Trophoblast cell (in vitro differentiated cells and primary cell): Measurements from ENCODE around the gene SPAG8.

Source experiments
- DNase-seq, 2 donors: peaks; one replicate each; pipeline ENCODE4 v3.0.0-alpha.2; 2016
- H2AFZ ChIP-seq: 2 replicates; pipeline ENCODE4 v1.6.1; 2013; ENCODE audit warnings: low read length, moderate library complexity, mild to moderate bottlenecking; ENCODE audit not compliant: insufficient read depth, poor library complexity
- H2AK5ac ChIP-seq: 2 replicates; pipeline ENCODE4 v1.6.1; 2013; ENCODE audit warnings: mild to moderate bottlenecking, low read length
- H2BK120ac ChIP-seq: 2 replicates; pipeline ENCODE4 v1.6.1; 2013; ENCODE audit warnings: low read length, mild to moderate bottlenecking, moderate library complexity; ENCODE audit not compliant: insufficient read depth, poor library complexity
- H2BK12ac ChIP-seq: 2 replicates; pipeline ENCODE4 v1.6.1; 2013; ENCODE audit warnings: mild to moderate bottlenecking, low read length, moderate library complexity
- H2BK5ac ChIP-seq: 2 replicates; pipeline ENCODE4 v1.6.1; 2013; ENCODE audit warnings: low read length, low read depth, moderate library complexity, mild to moderate bottlenecking; ENCODE audit not compliant: poor library complexity
- H3K14ac ChIP-seq: 2 replicates; pipeline ENCODE4 v1.6.1; 2013; ENCODE audit warnings: mild to moderate bottlenecking, low read length
- H3K18ac ChIP-seq: 2 replicates; pipeline ENCODE4 v1.6.1; 2013; ENCODE audit warnings: mild to moderate bottlenecking, low read length
- H3K23ac ChIP-seq: 2 replicates; pipeline ENCODE4 v1.6.1; 2013; ENCODE audit warnings: low read length
- H3K27ac ChIP-seq: 2 replicates; pipeline ENCODE4 v1.5.1; 2013; ENCODE audit warnings: low read depth, mild to moderate bottlenecking, inconsistent platforms, low read length, moderate library complexity
- H3K27me3 ChIP-seq: 2 replicates; pipeline ENCODE4 v1.6.1; 2013; ENCODE audit warnings: inconsistent platforms, mild to moderate bottlenecking, low read length, moderate library complexity; ENCODE audit not compliant: insufficient read depth
- H3K36me3 ChIP-seq, 2 experiments: 1 replicate in 1 of 2; 2 replicates in 1 of 2; pipeline ENCODE4 v1.6.1; 2013; ENCODE audit warnings: low read length in 2 of 2, mild to moderate bottlenecking in 2 of 2, moderate library complexity in 1 of 2; ENCODE audit not compliant: insufficient read depth in 2 of 2, control insufficient read depth in 1 of 2
- H3K4ac ChIP-seq: 2 replicates; pipeline ENCODE4 v1.6.1; 2013; ENCODE audit warnings: low read depth, mild to moderate bottlenecking, low read length, moderate library complexity
- H3K4me1 ChIP-seq, 2 experiments: 1 replicate in 1 of 2; 2 replicates in 1 of 2; pipeline ENCODE4 v1.6.1; 2013; ENCODE audit warnings: low read length in 2 of 2, mild to moderate bottlenecking in 2 of 2, moderate library complexity in 1 of 2; ENCODE audit not compliant: insufficient read depth in 2 of 2, control insufficient read depth in 1 of 2
- H3K4me2 ChIP-seq: 2 replicates; pipeline ENCODE4 v1.6.1; 2013; ENCODE audit warnings: inconsistent platforms, mild to moderate bottlenecking, low read length, moderate library complexity
- H3K4me3 ChIP-seq: 2 replicates; pipeline ENCODE4 v1.5.1; 2013; ENCODE audit warnings: mild to moderate bottlenecking, low read depth, low read length, inconsistent platforms
- H3K79me1 ChIP-seq: one replicate; pipeline ENCODE4 v1.6.1; 2013; ENCODE audit warnings: low read length
- H3K79me2 ChIP-seq: 2 replicates; pipeline ENCODE4 v1.6.1; 2013; ENCODE audit warnings: low read length, mild to moderate bottlenecking; ENCODE audit not compliant: control insufficient read depth, insufficient read depth, poor library complexity
- H3K9ac ChIP-seq: 2 replicates; pipeline ENCODE4 v1.6.1; 2013; ENCODE audit warnings: mild to moderate bottlenecking, low read length
- H3K9me3 ChIP-seq: 2 replicates; pipeline ENCODE4 v1.6.1; 2013; ENCODE audit warnings: low read depth, mild to moderate bottlenecking, control low read depth, inconsistent platforms, low read length; ENCODE audit not compliant: insufficient read depth
- H4K12ac ChIP-seq: 2 replicates; pipeline ENCODE4 v1.6.1; 2013; ENCODE audit warnings: low read depth, mild to moderate bottlenecking, low read length, moderate library complexity
- H4K8ac ChIP-seq: 2 replicates; pipeline ENCODE4 v1.6.1; 2013; ENCODE audit warnings: low read depth, mild to moderate bottlenecking, low read length, moderate library complexity
- H4K91ac ChIP-seq: one replicate; pipeline ENCODE4 v1.6.1; 2013; ENCODE audit warnings: low read depth, mild to moderate bottlenecking, low read length, moderate library complexity
- WGBS: extraction: QIAGEN DNeasy Blood & Tissue Kit; methylation state at CpG from one replicate; pipeline ENCODE4 v1.1.7; 2013; ENCODE audit warnings: missing lambda C conversion rate; ENCODE audit not compliant: insufficient read length, insufficient coverage; ENCODE audit errors: extremely low coverage; 5-methylcytosine and 5-hydroxymethylcytosine counted together

Gene SPAG8

DNA sequence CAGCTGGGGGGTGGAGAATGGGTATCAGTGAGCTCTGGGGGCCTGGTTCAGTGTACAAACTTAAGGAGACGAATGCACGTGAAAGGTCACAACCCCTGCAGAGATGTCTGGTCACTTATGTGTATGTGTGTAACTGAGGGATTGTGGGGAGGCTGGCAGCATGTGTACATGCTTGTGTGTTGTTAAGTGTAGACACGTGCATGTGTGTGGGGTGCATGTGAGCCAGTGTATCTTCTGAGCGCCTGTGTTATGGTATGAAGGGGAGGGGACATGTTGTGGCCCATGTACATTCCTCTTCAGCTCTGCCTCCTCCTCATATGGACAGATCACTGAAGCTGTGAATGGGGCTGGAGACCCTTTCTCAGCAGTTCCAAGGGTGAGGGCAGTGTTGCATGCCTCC, 19.0 kb upstream of the SPAG8 start:
- H3K36me3 ChIP-seq, result peaks cover 0 to 4% of the 10 kb centered on the region in 2 experiments

DNA sequence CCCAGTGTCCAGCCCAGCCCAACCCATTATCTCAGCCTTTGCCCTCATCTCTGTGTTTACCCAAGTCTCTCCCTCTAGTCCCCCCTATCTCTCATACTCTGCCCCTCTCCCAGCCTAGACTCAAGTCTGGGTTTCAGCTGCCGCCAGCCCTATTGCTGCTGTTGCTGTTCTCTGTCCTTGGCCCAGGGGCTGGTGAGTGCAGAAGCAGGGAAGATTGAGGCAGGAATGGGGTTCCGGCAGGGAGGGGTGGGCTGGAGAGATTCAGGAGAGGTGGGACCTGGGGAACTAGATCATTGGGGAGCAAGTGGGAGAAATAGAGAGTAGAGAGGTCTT, 17.7 kb upstream of the SPAG8 start:
- no peaks in the 10 kb centered on the region for H3K36me3 ChIP-seq
- H3K4me2 ChIP-seq, result peak overlapping the region; percentile 79
- peak overlapping the region; percentile 69 for H3K18ac ChIP-seq
- no peak for DNase-seq
- no peak overlapping the region for H2BK120ac ChIP-seq
- H3K4ac ChIP-seq, result peak overlapping the region; percentile 43
- peak overlapping the region; percentile 81 for H3K4me3 ChIP-seq
- no peaks in the 10 kb centered on the region for H3K9me3 ChIP-seq
- peak overlapping the region; percentile 67 for H4K12ac ChIP-seq
- no peaks in the 10 kb centered on the region for H3K27me3 ChIP-seq
- H4K8ac ChIP-seq, result peak overlapping the region; percentile 82
- H3K9ac ChIP-seq, result no peak overlapping the region
- H3K27ac ChIP-seq, result no peak overlapping the region
- H3K14ac ChIP-seq, result peak overlapping the region; percentile 61
- no peak overlapping the region for H2BK5ac ChIP-seq
- no peak overlapping the region for H2BK12ac ChIP-seq
- H4K91ac ChIP-seq, result peak overlapping the region; percentile 46
- WGBS, result no CpG with 5 or more reads among the region's 2 CpGs
- H3K79me1 ChIP-seq, result peaks cover 4% of the 10 kb centered on the region
- H3K23ac ChIP-seq, result no peak overlapping the region
- peak overlapping the region; percentile 12 for H2AFZ ChIP-seq
- peaks cover 3% of the 10 kb centered on the region for H3K79me2 ChIP-seq
- peak overlapping the region; percentile 44 for H2AK5ac ChIP-seq
- H3K4me1 ChIP-seq, result peaks cover 22 to 27% of the 10 kb centered on the region in 2 experiments

More for the DNA sequence above, 19.0 kb upstream of the SPAG8 start:
- Histone ChIP-seq H2BK120ac (no peak overlapping the region), H2AK5ac (no peak overlapping the region), H3K4me1 (peaks cover 22 to 27% of the 10 kb centered on the region in 2 experiments), H3K27me3 (no peaks in the 10 kb centered on the region), H4K8ac (no peak overlapping the region), H2BK5ac (no peak overlapping the region), H4K12ac (no peak overlapping the region), H2BK12ac (no peak overlapping the region), H4K91ac (no peak overlapping the region), H3K23ac (no peak overlapping the region), H3K4ac (no peak overlapping the region), H3K18ac (no peak overlapping the region), H3K4me3 (no peak overlapping the region), H3K14ac (no peak overlapping the region), H3K79me1 (peaks cover 4% of the 10 kb centered on the region), H3K9me3 (no peaks in the 10 kb centered on the region), H3K79me2 (peaks cover 3% of the 10 kb centered on the region), H3K4me2 (no peak overlapping the region), H3K9ac (no peak overlapping the region), H3K27ac (no peak overlapping the region), H2AFZ (no peak overlapping the region)
- WGBS, result no CpG with 5 or more reads among the region's 4 CpGs
- DNase-seq, result no peak

DNA sequence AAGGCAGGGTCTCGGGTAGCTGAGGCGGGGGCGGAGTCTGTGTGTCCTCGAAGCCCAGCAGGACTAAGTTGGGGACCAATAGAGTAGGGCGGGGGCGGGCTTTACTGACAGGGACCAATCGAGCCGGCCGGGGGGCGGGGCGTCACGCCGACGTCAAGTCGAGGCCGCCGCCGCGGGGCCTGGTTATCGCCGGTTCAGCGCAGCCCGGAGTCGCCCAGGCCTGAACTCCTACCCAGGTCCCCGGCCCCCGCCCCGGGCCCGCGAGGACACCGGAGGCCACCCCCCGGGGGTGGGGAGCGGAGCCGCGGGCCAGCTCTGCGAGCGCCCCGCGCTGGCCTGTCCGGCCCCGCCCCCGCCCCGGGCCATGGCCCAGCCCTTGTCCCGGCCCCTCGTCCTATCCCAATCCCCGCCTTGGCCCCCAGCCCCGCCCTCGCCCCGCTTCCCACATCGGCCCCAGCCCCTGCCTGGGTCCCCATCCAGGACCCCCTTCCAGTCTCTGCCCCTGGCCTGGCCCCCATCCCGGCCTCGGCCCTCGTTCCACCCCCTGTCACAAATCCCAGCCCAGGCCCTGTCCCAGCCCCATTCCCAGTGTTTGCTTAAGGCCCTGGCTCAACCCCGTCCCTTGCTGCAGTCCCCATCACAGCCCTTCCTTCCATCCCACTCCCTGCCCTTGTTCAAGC, 17.2 kb upstream of the SPAG8 start, which contains the start of gene TMEM8B:
Gene TMEM8B, plus strand, starts transcription at position 145 of the 680 bp plus-strand sequence. Its CDS starts 220 bp downstream, at position 365.
- Histone ChIP-seq H2BK12ac (peak within 1 kb of the TSS; percentile 20), H2BK120ac (peak within 1 kb of the TSS; percentile 46), H3K23ac (no peak within 1 kb of the TSS), H3K18ac (peak within 1 kb of the TSS; percentile 69), H3K9me3 (no peaks in the 10 kb centered on the region), H4K91ac (peak within 1 kb of the TSS; percentile 48), H2AFZ (peak within 1 kb of the TSS; percentile 94), H3K4ac (peak within 1 kb of the TSS; percentile 73), H3K27ac (no peak within 1 kb of the TSS), H4K8ac (peak within 1 kb of the TSS; percentile 97), H2BK5ac (peak within 1 kb of the TSS; percentile 44), H3K79me1 (peaks cover 4% of the 10 kb centered on the region), H2AK5ac (peak within 1 kb of the TSS; percentile 44), H3K9ac (peak within 1 kb of the TSS; percentile 90), H4K12ac (peak within 1 kb of the TSS; percentile 67), H3K4me2 (peak within 1 kb of the TSS; percentile 99), H3K14ac (peak within 1 kb of the TSS; percentile 90), H3K79me2 (peaks cover 3% of the 10 kb centered on the region), H3K27me3 (no peaks in the 10 kb centered on the region), H3K4me1 (peaks cover 22 to 27% of the 10 kb centered on the region in 2 experiments), H3K4me3 (peak within 1 kb of the TSS; percentile 81), H3K36me3 (no peaks in the 10 kb centered on the region)
- no CpG with 5 or more reads among the region's 53 CpGs for WGBS
- DNase-seq, result peak; percentile 89 to 90

DNA sequence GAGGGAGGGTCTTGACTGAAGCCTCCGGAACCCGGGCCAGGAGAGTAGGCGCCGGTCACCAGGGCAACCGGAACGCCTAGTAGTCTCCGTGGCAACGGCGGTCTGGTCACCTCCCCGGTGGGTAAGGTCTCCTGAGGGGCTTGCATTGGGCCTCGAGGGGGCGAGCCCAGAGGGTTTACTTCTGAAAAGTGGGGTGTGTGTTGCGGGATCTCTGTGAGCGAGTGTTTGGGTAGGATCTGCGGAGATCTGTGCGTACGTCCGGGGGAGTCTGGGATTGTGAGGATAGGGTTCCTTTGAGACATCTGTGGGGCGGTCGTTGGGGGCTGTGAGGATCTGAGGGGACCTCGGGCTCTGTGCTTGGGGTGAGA, 16.6 kb upstream of the SPAG8 start, which contains the start of gene FAM221B:
Gene FAM221B, minus strand, starts transcription at position 17 of the 368 bp plus-strand sequence. CDS start 2,571 bp downstream, outside the sequence.
- Histone ChIP-seq H3K27ac (no peak within 1 kb of the TSS), H2BK5ac (peak within 1 kb of the TSS; percentile 44), H3K79me2 (peaks cover 3% of the 10 kb centered on the region), H3K9ac (peak within 1 kb of the TSS; percentile 90), H3K36me3 (no peaks in the 10 kb centered on the region), H4K91ac (peak within 1 kb of the TSS; percentile 48), H3K9me3 (no peaks in the 10 kb centered on the region), H3K79me1 (peaks cover 4% of the 10 kb centered on the region), H3K4me1 (peaks cover 22 to 27% of the 10 kb centered on the region in 2 experiments), H3K4me2 (peak within 1 kb of the TSS; percentile 99), H2BK12ac (peak within 1 kb of the TSS; percentile 20), H3K4ac (peak within 1 kb of the TSS; percentile 73), H3K4me3 (peak within 1 kb of the TSS; percentile 81), H2AFZ (peak within 1 kb of the TSS; percentile 94), H3K27me3 (no peaks in the 10 kb centered on the region), H2BK120ac (peak within 1 kb of the TSS; percentile 46), H4K12ac (peak within 1 kb of the TSS; percentile 67), H2AK5ac (peak within 1 kb of the TSS; percentile 44), H4K8ac (peak within 1 kb of the TSS; percentile 97), H3K14ac (peak within 1 kb of the TSS; percentile 90), H3K23ac (no peak within 1 kb of the TSS), H3K18ac (peak within 1 kb of the TSS; percentile 69)
- DNase-seq, result peak in 1 of 2 donors; percentile 10
- WGBS, result no CpG with 5 or more reads among the region's 21 CpGs
